ENCODE measurements around the gene USP25. TPM values are rescaled to one million over a fixed set of nuclear protein-coding genes. Genes with fewer than 3 reads are reported as not detected.

USP25 gene
- total RNA-seq, 1 donor = 56.1 TPM

- H3K9me3 ChIP-seq (ENCODE audit: low read depth, low read length) = no peaks in the 10 kb centered on the region
- H3K4me1 ChIP-seq (ENCODE audit: insufficient read depth, low read length) = no peaks in the 10 kb centered on the region
- no peaks in the 10 kb centered on the region for H4K20me1 ChIP-seq (ENCODE audit: insufficient read depth, low read length)
- no peak overlapping the region for H3K27ac ChIP-seq (ENCODE audit: low read depth, low read length)
- no peaks in the 10 kb centered on the region for H3K27me3 ChIP-seq (ENCODE audit: insufficient read depth, low read length)
- peaks cover 4% of the 10 kb centered on the region for H3K79me2 ChIP-seq (ENCODE audit: insufficient read depth, low read length)
- H3K36me3 ChIP-seq (ENCODE audit: insufficient read depth, low read length) = peaks cover 6% of the 10 kb centered on the region
- DNase-seq (ENCODE audit: insufficient read length, low spot score, missing footprints) = no peak
- no peak overlapping the region for H3K4me3 ChIP-seq (ENCODE audit: insufficient read depth, low read length)
- H3K4me2 ChIP-seq (ENCODE audit: insufficient read depth, low read length) = no peak overlapping the region
- no peak overlapping the region for H2AFZ ChIP-seq (ENCODE audit: low read length)
- TF ChIP-seq CTCF (IDR thresholded peaks at IDR 0.05; ENCODE audit: extremely low read depth, low read depth, low read length) = no peak
Measured at GRCh38 chr21:15781986-15782385, 52.2 kb downstream of the USP25 start.

DNA sequence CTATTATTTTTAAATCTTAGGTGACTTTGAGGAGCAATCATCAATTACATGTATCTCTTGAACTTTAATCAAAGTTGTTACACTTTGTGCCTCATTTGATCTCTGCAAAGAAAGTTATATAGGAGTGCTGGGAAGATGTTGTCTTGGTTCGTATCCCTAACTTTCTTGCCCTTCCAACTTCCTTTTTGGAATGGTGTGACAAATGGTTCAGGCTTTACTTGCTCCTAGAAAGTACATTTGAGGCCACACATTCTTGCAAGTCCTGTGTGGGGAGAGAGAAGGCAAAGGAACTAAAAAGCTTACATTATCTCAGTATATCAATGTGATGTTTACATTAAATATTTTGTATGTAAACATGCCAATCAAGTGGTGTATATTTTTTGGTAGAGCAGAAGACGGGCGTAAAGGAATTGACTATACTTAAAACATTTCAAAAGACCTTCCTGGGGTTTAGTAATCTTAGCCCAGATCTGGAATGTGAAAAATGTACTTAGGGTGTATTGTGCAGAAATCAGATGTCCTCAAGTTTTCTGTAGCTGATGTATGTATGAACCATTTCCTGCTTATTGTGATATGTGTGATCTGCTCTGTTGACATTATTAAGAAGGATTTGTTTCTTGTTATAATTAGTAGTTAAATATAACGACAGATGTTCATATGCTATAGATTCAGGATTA is 59.2 kb downstream of the USP25 start:
- no peak overlapping the region for H3K4me3 ChIP-seq (ENCODE audit: insufficient read depth, low read length)

GRCh38 chr21:15793109-15793508 is 63.3 kb downstream of the USP25 start:
- Histone ChIP-seq H3K36me3 (ENCODE audit: insufficient read depth, low read length) (no peaks in the 10 kb centered on the region), H2AFZ (ENCODE audit: low read length) (no peak overlapping the region), H3K9me3 (ENCODE audit: low read depth, low read length) (no peaks in the 10 kb centered on the region), H4K20me1 (ENCODE audit: insufficient read depth, low read length) (no peaks in the 10 kb centered on the region), H3K79me2 (ENCODE audit: insufficient read depth, low read length) (no peaks in the 10 kb centered on the region), H3K4me2 (ENCODE audit: insufficient read depth, low read length) (no peak overlapping the region), H3K4me3 (ENCODE audit: insufficient read depth, low read length) (no peak overlapping the region), H3K4me1 (ENCODE audit: insufficient read depth, low read length) (peaks cover 8% of the 10 kb centered on the region), H3K27ac (ENCODE audit: low read depth, low read length) (no peak overlapping the region), H3K27me3 (ENCODE audit: insufficient read depth, low read length) (no peaks in the 10 kb centered on the region)
- TF ChIP-seq CTCF (IDR thresholded peaks at IDR 0.05; ENCODE audit: extremely low read depth, low read depth, low read length) = no peak
- no peak for DNase-seq (ENCODE audit: insufficient read length, low spot score, missing footprints)

More for the DNA sequence above, 59.2 kb downstream of the USP25 start:
- H3K4me1 ChIP-seq (ENCODE audit: insufficient read depth, low read length) = peaks cover 8% of the 10 kb centered on the region
- H3K79me2 ChIP-seq (ENCODE audit: insufficient read depth, low read length) = no peaks in the 10 kb centered on the region
- no peak overlapping the region for H3K4me2 ChIP-seq (ENCODE audit: insufficient read depth, low read length)
- TF ChIP-seq CTCF (IDR thresholded peaks at IDR 0.05; ENCODE audit: extremely low read depth, low read depth, low read length) = no peak
- H3K36me3 ChIP-seq (ENCODE audit: insufficient read depth, low read length) = no peaks in the 10 kb centered on the region
- no peaks in the 10 kb centered on the region for H3K9me3 ChIP-seq (ENCODE audit: low read depth, low read length)
- no peak for DNase-seq (ENCODE audit: insufficient read length, low spot score, missing footprints)
- H3K27me3 ChIP-seq (ENCODE audit: insufficient read depth, low read length) = no peaks in the 10 kb centered on the region
- no peak overlapping the region for H3K27ac ChIP-seq (ENCODE audit: low read depth, low read length)
- H4K20me1 ChIP-seq (ENCODE audit: insufficient read depth, low read length) = no peaks in the 10 kb centered on the region
- no peak overlapping the region for H2AFZ ChIP-seq (ENCODE audit: low read length)

DNA sequence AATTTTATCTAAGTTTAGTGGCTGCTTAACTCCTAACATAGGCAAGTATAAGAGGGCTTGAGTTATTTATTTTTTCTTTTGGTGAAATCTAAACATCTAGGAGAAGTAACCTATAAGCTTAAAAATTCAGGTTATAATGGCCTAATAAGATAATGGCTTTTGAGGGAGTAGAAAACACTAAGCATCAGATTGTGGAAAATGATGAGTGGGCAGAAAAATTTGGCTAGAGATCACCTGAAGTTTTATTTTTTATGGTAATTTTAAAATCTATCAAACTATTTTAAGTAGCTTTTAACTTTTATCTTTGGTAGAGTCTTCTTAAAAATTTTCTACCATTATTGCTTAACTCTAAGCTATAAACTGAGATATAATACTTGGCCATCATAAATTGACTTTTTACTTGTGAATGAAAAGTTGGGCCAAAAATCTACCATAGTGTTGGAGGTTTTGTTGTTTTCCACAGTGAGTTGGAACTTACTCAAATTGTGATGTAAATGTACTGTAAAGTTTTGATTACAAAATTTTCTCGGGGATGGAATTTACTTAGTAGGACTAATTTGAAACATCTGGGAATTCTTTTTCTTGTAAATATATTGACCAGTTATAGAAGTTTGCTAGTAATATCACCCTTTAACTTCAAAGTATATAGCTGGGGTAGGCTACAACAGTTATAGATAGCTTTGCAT is 63.9 kb downstream of the USP25 start:
- no peaks in the 10 kb centered on the region for H3K9me3 ChIP-seq (ENCODE audit: low read depth, low read length)
- no peaks in the 10 kb centered on the region for H3K27me3 ChIP-seq (ENCODE audit: insufficient read depth, low read length)
- no peaks in the 10 kb centered on the region for H4K20me1 ChIP-seq (ENCODE audit: insufficient read depth, low read length)
- TF ChIP-seq CTCF (IDR thresholded peaks at IDR 0.05; ENCODE audit: extremely low read depth, low read depth, low read length) = no peak
- no peak for DNase-seq (ENCODE audit: insufficient read length, low spot score, missing footprints)
- H3K4me2 ChIP-seq (ENCODE audit: insufficient read depth, low read length) = no peak overlapping the region
- H3K36me3 ChIP-seq (ENCODE audit: insufficient read depth, low read length) = no peaks in the 10 kb centered on the region
- no peaks in the 10 kb centered on the region for H3K79me2 ChIP-seq (ENCODE audit: insufficient read depth, low read length)
- H3K4me3 ChIP-seq (ENCODE audit: insufficient read depth, low read length) = no peak overlapping the region
- peaks cover 7% of the 10 kb centered on the region for H3K4me1 ChIP-seq (ENCODE audit: insufficient read depth, low read length)
- H3K27ac ChIP-seq (ENCODE audit: low read depth, low read length) = no peak overlapping the region
- H2AFZ ChIP-seq (ENCODE audit: low read length) = no peak overlapping the region
